Pancreas (tissue), 10 donors: ENCODE results near the gene POLR2J. TPM values are rescaled to one million over a fixed set of nuclear protein-coding genes. Genes with fewer than 3 reads are reported as not detected.

ENCODE experiments used
- ATAC-seq, 4 donors: fragments of 200-7000 bp; cut with Tn5 transposase; one replicate each; pipeline versions ENCODE4 v1.8.0 to v1.9.1; 2020; ENCODE audit warnings: mild to moderate bottlenecking in 4 of 4, moderate library complexity in 4 of 4
- DNase-seq, 6 donors: peaks; one replicate each; pipeline ENCODE4 v3.0.0-alpha.2; 2020
- FAIRE-seq: peaks from 2 replicates; lab custom pipeline; 2012; peaks lifted over from hg19 to GRCh38; lab: Jason Lieb, UNC
- H3K27ac ChIP-seq, 4 donors: fragments of 200-600 bp; sonication (generic); 1 replicate in 3 of 4; 2 replicates in 1 of 4; pipeline versions ENCODE4 v1.5.0 to v1.8.0; 2020
- H3K27me3 ChIP-seq, 4 donors: fragments of 200-600 bp; one replicate each; pipeline ENCODE4 v1.8.0; 2021
- H3K36me3 ChIP-seq, 3 donors: fragments of 200-600 bp; sonication (generic) in 1 of 3; one replicate each; pipeline versions ENCODE4 v1.5.0 to v1.8.0; 2020 to 2021
- H3K4me1 ChIP-seq, 3 donors: fragments of 200-600 bp; one replicate each; pipeline ENCODE4 v1.8.0; 2021
- H3K4me3 ChIP-seq, 4 donors: fragments of 200-600 bp; sonication (generic) in 2 of 4; one replicate each; pipeline versions ENCODE4 v1.5.0 to v1.8.0; 2020 to 2021
- H3K9me3 ChIP-seq, 4 donors: fragments of 200-600 bp; one replicate each; pipeline ENCODE4 v1.8.0; 2021
- CTCF ChIP-seq, 4 donors: fragments of 200-600 bp; sonication (generic) in 3 of 4; IDR thresholded peaks; one replicate each; pipeline versions ENCODE4 v1.5.0 to v1.8.0; 2021; ENCODE audit warnings: antibody characterized with exemption in 4 of 4
- WGBS, 2 donors: extraction: QIAGEN DNeasy Blood & Tissue Kit; methylation state at CpG; one replicate each; pipeline ENCODE4 v1.1.7; 2013; 5-methylcytosine and 5-hydroxymethylcytosine counted together
- intact Hi-C, 3 donors: fragments of 100-400 bp; cut with DNase I; formaldehyde crosslinking; loops; one replicate each; pipeline versions ENCODE4 v1.11.1 to v1.14.2; 2022
- polyA plus RNA-seq, 2 donors: library from polyadenylated mRNA; stranded (reverse); fragments of 200-250 nt; gene quantifications; one replicate each; pipeline ENCODE4 v1.2.3, GENCODE V29; 2013
- total RNA-seq, 6 donors: library from RNA; stranded (reverse); fragmentation: NEBNext Ultra II Directional in 4 of 6; extraction: Animal tissue kit (Norgen Biotek cat#: 25700) in 4 of 6; gene quantifications; one replicate each; pipeline versions ENCODE4 v1.2.1 to v1.2.4, GENCODE V29; 2021 to 2023
- donor health status: healthy with polysubstance abuse.
- donor health status: DM: no; HTN: no; CAD: no; lungs with moderate emphysema.
- donor health status: DM: no; HTN: no; CAD: no.
- donor health status: control.
- donor health status: control.
- donor health status: Bipolar disorder and iron deficiency.
- donor health status: DM: yes; HTN: yes; CAD: no.
- donor health status: DM: no; HTN: no; CAD: no.
- donor health status: DM: no; HTN: no; CAD: no.
- donor health status: DM: yes; HTN: yes; CAD: no.

The POLR2J gene
- total and polyA plus RNA-seq, 8 donors: 16.5 to 59.8 (median 18.4) TPM

GRCh38 chr7:102432442-102433218, 46.1 kb downstream of the POLR2J start:
- Histone ChIP-seq H3K4me1 (peaks cover 0 to 4% (median 0%) of the 10 kb centered on the region in 3 donors), H3K27me3 (no peaks in the 10 kb centered on the region), H3K4me3 (peak overlapping the region; percentile 74 to 93 (median 82)), H3K36me3 (no peaks in the 10 kb centered on the region), H3K27ac (peak overlapping the region; percentile 42 to 73 (median 56)), H3K9me3 (no peaks in the 10 kb centered on the region)
- WGBS, 2 donors: 15 to 20% methylated on average over 25 to 27 of the region's 27 CpGs
- intact Hi-C loops: no loop called here
- peak in 1 of 6 donors; percentile 15 for DNase-seq
- FAIRE-seq: no peak
- no peak for TF ChIP-seq CTCF (IDR thresholded peaks at IDR 0.05)
- ATAC-seq: peak; percentile 43 to 53 (median 47)

GRCh38 chr7:102431617-102432298, 47.0 kb downstream of the POLR2J start:
- Histone ChIP-seq H3K4me3 (no peak overlapping the region), H3K27ac (peak overlapping the region in 3 of 4 donors; percentile 0 to 55 (median 3)), H3K27me3 (no peaks in the 10 kb centered on the region), H3K9me3 (no peaks in the 10 kb centered on the region), H3K4me1 (peaks cover 0 to 4% (median 0%) of the 10 kb centered on the region in 3 donors), H3K36me3 (no peaks in the 10 kb centered on the region)
- ATAC-seq (peak in 2 of 4 donors; percentile 5 to 24), FAIRE-seq (no peak), DNase-seq (peak in 1 of 6 donors; percentile 21)
- no peak for TF ChIP-seq CTCF (IDR thresholded peaks at IDR 0.05)
- intact Hi-C loops: no loop called here
- WGBS, 2 donors: 59 to 66% methylated on average over 17 of the region's 17 CpGs

- Histone ChIP-seq H3K27me3 (no peaks in the 10 kb centered on the region), H3K9me3 (no peaks in the 10 kb centered on the region), H3K4me3 (no peak overlapping the region), H3K4me1 (peaks cover 0 to 4% (median 0%) of the 10 kb centered on the region in 3 donors), H3K27ac (no peak overlapping the region), H3K36me3 (peaks cover 0 to 8% (median 6%) of the 10 kb centered on the region in 3 donors)
- no peak for TF ChIP-seq CTCF (IDR thresholded peaks at IDR 0.05)
- DNase-seq (no peak), ATAC-seq (no peak), FAIRE-seq (no peak)
- 92 to 99% methylated on average over 10 of the region's 10 CpGs for WGBS, 2 donors
- intact Hi-C loops: no loop called here
These were observed 49.4 kb downstream of the POLR2J start for GRCh38 chr7:102429141-102429899.

- Histone ChIP-seq H3K27me3 (no peaks in the 10 kb centered on the region), H3K36me3 (peaks cover 0 to 8% (median 6%) of the 10 kb centered on the region in 3 donors), H3K9me3 (no peaks in the 10 kb centered on the region), H3K4me3 (no peak overlapping the region), H3K4me1 (no peaks in the 10 kb centered on the region), H3K27ac (peak overlapping the region in 2 of 4 donors; percentile 48 to 72)
- no peak for ATAC-seq
- FAIRE-seq: no peak
- no peak for TF ChIP-seq CTCF (IDR thresholded peaks at IDR 0.05)
- 87 to 90% methylated on average over 5 of the region's 5 CpGs for WGBS, 2 donors
- no peak for DNase-seq
- intact Hi-C loops: no loop called here
These were observed 51.7 kb downstream of the POLR2J start for GRCh38 chr7:102427019-102427405.
